Measurements from ENCODE around the gene IGDCC3.

The IGDCC3 gene

GRCh38 chr15:65318870-65319356 lies 58.9 kb downstream of the IGDCC3 start:
- peak; percentile 82 for DNase-seq

- DNase-seq: no peak
Measured at GRCh38 chr15:65312400-65312916, 65.3 kb downstream of the IGDCC3 start.

GRCh38 chr15:65311760-65312159 lies 66.0 kb downstream of the IGDCC3 start:
- no peak for DNase-seq

- no peak for DNase-seq
Measured at GRCh38 chr15:65310431-65311137, 67.2 kb downstream of the IGDCC3 start.

GRCh38 chr15:65309882-65310418 lies 67.9 kb downstream of the IGDCC3 start:
- DNase-seq: no peak

GRCh38 chr15:65307978-65308377 lies 69.8 kb downstream of the IGDCC3 start:
- DNase-seq: no peak

- DNase-seq: peak; percentile 49
Measured at GRCh38 chr15:65306551-65306950, 71.3 kb downstream of the IGDCC3 start.

- no peak for DNase-seq
Measured at GRCh38 chr15:65305776-65306175, 72.0 kb downstream of the IGDCC3 start.

- no peak for DNase-seq
Measured at GRCh38 chr15:65305150-65305758, 72.5 kb downstream of the IGDCC3 start.

GRCh38 chr15:65304381-65305149 lies 73.2 kb downstream of the IGDCC3 start, which contains the start of gene RNU5B-1:
RNU5B-1 (plus strand) TSS chr15:65304677.
- peak; percentile 96 for DNase-seq

GRCh38 chr15:65303687-65304380 lies 74.0 kb downstream of the IGDCC3 start:
- peak; percentile 68 for DNase-seq

GRCh38 chr15:65302061-65302460 lies 75.7 kb downstream of the IGDCC3 start:
- DNase-seq: no peak

GRCh38 chr15:65300924-65301441 lies 76.8 kb downstream of the IGDCC3 start:
- DNase-seq: no peak

GRCh38 chr15:65298731-65299130 lies 79.1 kb downstream of the IGDCC3 start:
- DNase-seq: no peak

GRCh38 chr15:65292938-65293518 lies 84.8 kb downstream of the IGDCC3 start:
- DNase-seq: no peak

- DNase-seq: no peak
Measured at GRCh38 chr15:65290228-65290627, 87.6 kb downstream of the IGDCC3 start.

- DNase-seq: no peak
Measured at GRCh38 chr15:65289261-65289854, 88.4 kb downstream of the IGDCC3 start.

GRCh38 chr15:65287520-65287855 lies 90.3 kb downstream of the IGDCC3 start:
- no peak for DNase-seq

GRCh38 chr15:65286704-65287519 lies 90.9 kb downstream of the IGDCC3 start, which contains the start of gene PARP16:
PARP16 (minus strand) TSS chr15:65286883; CDS start chr15:65286426, 457 bp downstream.
- peak; percentile 97 for DNase-seq

- DNase-seq: peak; percentile 50
Measured at GRCh38 chr15:65286069-65286703, 91.6 kb downstream of the IGDCC3 start.
